DND-41 (cell line): ENCODE results near the gene CTRL.

Source experiments
- EZH2 ChIP-seq: IDR thresholded peaks from 3 replicates; pipeline ENCODE4 v1.6.1; 2012; ENCODE audit warnings: borderline replicate concordance, low read depth, mild to moderate bottlenecking, moderate library complexity, low read length, inconsistent platforms; ENCODE audit not compliant: severe bottlenecking
- TF ChIP-seq, protein P1 (sequence below): IDR thresholded peaks from 2 replicates; pipeline ENCODE4 v1.5.1; 2012; ENCODE audit warnings: borderline replicate concordance, low read length, moderate library complexity, mild to moderate bottlenecking; ENCODE audit not compliant: poor library complexity, severe bottlenecking; ENCODE audit errors: extremely low read depth

DNA sequence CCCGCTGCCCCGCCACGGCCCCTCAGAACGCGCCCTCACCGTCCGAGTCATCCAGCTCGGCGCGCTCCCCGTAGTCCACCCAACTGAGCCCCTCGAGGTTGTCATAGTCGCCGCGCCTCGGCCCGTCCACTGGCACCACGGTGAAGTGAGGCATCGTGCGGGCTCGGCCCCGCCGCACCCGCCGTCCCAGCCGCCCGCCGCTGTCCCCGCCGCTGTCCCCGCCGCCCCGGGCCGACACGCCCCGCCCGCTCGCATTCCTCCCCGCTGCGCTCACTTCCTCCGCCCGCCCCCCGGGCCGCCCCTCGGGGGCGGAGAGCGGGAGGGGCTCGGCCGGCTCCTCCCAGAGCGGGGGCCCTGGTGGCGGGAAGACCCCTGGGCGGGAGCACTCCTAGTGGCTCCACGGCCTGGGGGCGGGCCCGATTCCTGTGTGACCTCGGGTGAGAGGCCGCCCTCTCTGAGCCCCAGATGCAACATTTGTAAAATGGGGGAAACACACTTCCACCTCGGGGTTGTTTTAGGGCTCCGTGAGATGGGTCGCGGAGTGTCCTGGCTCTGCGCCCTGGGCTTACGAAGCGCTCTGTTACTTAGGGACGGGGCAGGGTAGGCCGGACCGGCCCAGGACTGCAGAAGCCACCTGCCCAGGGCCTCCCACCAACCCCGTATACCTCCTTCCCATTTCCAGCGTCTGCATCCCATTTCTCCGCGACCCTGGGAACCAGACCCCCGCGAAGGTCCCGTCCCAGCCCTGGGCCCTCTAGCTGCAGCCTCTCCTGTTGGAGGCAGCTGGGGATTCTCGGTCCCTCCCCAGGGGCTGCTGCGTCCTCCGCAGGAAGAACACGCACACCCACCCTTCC, 37.0 kb upstream of the CTRL start, which contains the start of gene SLC12A4:
- TF ChIP-seq, protein P1, sequence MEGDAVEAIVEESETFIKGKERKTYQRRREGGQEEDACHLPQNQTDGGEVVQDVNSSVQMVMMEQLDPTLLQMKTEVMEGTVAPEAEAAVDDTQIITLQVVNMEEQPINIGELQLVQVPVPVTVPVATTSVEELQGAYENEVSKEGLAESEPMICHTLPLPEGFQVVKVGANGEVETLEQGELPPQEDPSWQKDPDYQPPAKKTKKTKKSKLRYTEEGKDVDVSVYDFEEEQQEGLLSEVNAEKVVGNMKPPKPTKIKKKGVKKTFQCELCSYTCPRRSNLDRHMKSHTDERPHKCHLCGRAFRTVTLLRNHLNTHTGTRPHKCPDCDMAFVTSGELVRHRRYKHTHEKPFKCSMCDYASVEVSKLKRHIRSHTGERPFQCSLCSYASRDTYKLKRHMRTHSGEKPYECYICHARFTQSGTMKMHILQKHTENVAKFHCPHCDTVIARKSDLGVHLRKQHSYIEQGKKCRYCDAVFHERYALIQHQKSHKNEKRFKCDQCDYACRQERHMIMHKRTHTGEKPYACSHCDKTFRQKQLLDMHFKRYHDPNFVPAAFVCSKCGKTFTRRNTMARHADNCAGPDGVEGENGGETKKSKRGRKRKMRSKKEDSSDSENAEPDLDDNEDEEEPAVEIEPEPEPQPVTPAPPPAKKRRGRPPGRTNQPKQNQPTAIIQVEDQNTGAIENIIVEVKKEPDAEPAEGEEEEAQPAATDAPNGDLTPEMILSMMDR: no peak
- TF ChIP-seq EZH2: no peak
